HepG2 (cell line): ENCODE data around the gene UBB. TPM values are rescaled to one million over a fixed set of nuclear protein-coding genes. Genes with fewer than 3 reads are reported as not detected.

ENCODE experiments used
- FUBP1 ChIP-seq: sonication (generic); formaldehyde crosslinking; IDR thresholded peaks from 2 replicates; pipeline ENCODE4 v1.5.1; 2020; ENCODE audit warnings: missing genetic modification reagents, mild to moderate bottlenecking, borderline replicate concordance
- KAT2B ChIP-seq: fragments of 150-350 bp; IDR thresholded peaks from 2 replicates; pipeline ENCODE4 v1.6.1; 2014; ENCODE audit warnings: low read depth, low read length, borderline replicate concordance
- KDM2A ChIP-seq: sonication (generic); formaldehyde crosslinking; IDR thresholded peaks from 2 replicates; pipeline ENCODE4 v1.4.0; 2020; ENCODE audit warnings: low read depth, missing genetic modification reagents, borderline replicate concordance
- MXD1 ChIP-seq: sonication (generic); formaldehyde crosslinking; IDR thresholded peaks from 2 replicates; pipeline ENCODE4 v1.4.0; 2020; ENCODE audit warnings: mild to moderate bottlenecking, missing genetic modification reagents
- SAP130 ChIP-seq: IDR thresholded peaks from 2 replicates; pipeline ENCODE4 v1.6.1; 2016; ENCODE audit warnings: low read depth
- SIN3A ChIP-seq: IDR thresholded peaks from 2 replicates; pipeline ENCODE4 v1.6.1; 2011; ENCODE audit warnings: low read depth, mild to moderate bottlenecking, control low read depth, low read length, borderline replicate concordance
- SP2 ChIP-seq: sonication (generic); formaldehyde crosslinking; IDR thresholded peaks from 2 replicates; pipeline ENCODE4 v1.5.1; 2020; ENCODE audit warnings: mild to moderate bottlenecking, missing genetic modification reagents
- TFDP1 ChIP-seq: IDR thresholded peaks from 2 replicates; pipeline ENCODE4 v1.6.1; 2016; ENCODE audit warnings: missing compliant biosample characterization, missing genetic modification reagents, borderline replicate concordance
- U2AF2 ChIP-seq: fragments of 200-400 bp; formaldehyde crosslinking; IDR thresholded peaks from 2 replicates; pipeline ENCODE4 v1.6.1; 2017; ENCODE audit warnings: low read depth, mild to moderate bottlenecking, low read length
- YEATS4 ChIP-seq: sonication (generic); formaldehyde crosslinking; IDR thresholded peaks from 2 replicates; pipeline ENCODE4 v1.4.0; 2020; ENCODE audit warnings: missing genetic modification reagents, borderline replicate concordance
- ZBTB7B ChIP-seq: sonication (generic); formaldehyde crosslinking; IDR thresholded peaks from 2 replicates; pipeline ENCODE4 v1.4.0; 2020; ENCODE audit warnings: missing genetic modification reagents
- ZFP82 ChIP-seq: sonication (generic); formaldehyde crosslinking; IDR thresholded peaks from 2 replicates; pipeline ENCODE4 v1.5.1; 2020; ENCODE audit warnings: mild to moderate bottlenecking, missing genetic modification reagents, borderline replicate concordance
- ZNF431 ChIP-seq: sonication (generic); formaldehyde crosslinking; IDR thresholded peaks from 2 replicates; pipeline ENCODE4 v1.9.0; 2022; ENCODE audit warnings: missing genetic modification reagents, low read depth, mild to moderate bottlenecking, borderline replicate concordance
- ZNF44 ChIP-seq: sonication (generic); formaldehyde crosslinking; IDR thresholded peaks from 2 replicates; pipeline ENCODE4 v1.5.1; 2020; ENCODE audit warnings: mild to moderate bottlenecking, missing genetic modification reagents
- ZNF441 ChIP-seq: sonication (generic); formaldehyde crosslinking; IDR thresholded peaks from 2 replicates; pipeline ENCODE4 v1.7.0; 2021; ENCODE audit warnings: missing genetic modification reagents, borderline replicate concordance
- ZNF530 ChIP-seq: sonication (generic); formaldehyde crosslinking; IDR thresholded peaks from 2 replicates; pipeline ENCODE4 v1.5.0; 2020; ENCODE audit warnings: low read depth, mild to moderate bottlenecking, missing genetic modification reagents
- ZNF563 ChIP-seq: sonication (generic); formaldehyde crosslinking; IDR thresholded peaks from 2 replicates; pipeline ENCODE4 v1.8.0; 2022; ENCODE audit warnings: mild to moderate bottlenecking, moderate library complexity, missing genetic modification reagents
- ZNF691 ChIP-seq: sonication (generic); formaldehyde crosslinking; IDR thresholded peaks from 2 replicates; pipeline ENCODE4 v1.4.0; 2020; ENCODE audit warnings: missing genetic modification reagents, low read depth, mild to moderate bottlenecking, borderline replicate concordance
- ZNF768 ChIP-seq: sonication (generic); formaldehyde crosslinking; IDR thresholded peaks from 2 replicates; pipeline ENCODE4 v1.4.0; 2020; ENCODE audit warnings: missing genetic modification reagents
- polyA plus RNA-seq, 8 experiments: library from polyadenylated mRNA; depleted of rRNA in 3 of 8; stranded (reverse) in 7 of 8; unstranded in 1 of 8; fragments of >200 nt; fragmentation: Illumina TruSeq in 4 of 8; extraction: Trizol in 4 of 8; gene quantifications; 2 replicates each; pipeline versions ENCODE4 v1.2.1 to v1.2.3, GENCODE V29; 2011 to 2016; ENCODE audit warnings: low read depth in 4 of 8, missing spikeins in 1 of 8, mixed read lengths in 1 of 8; ENCODE audit not compliant: insufficient read depth in 1 of 8
- total RNA-seq, 5 experiments: library from RNA; depleted of rRNA; stranded (reverse); fragments of >200 nt; fragmentation: Illumina TruSeq; extraction: Trizol; gene quantifications; 2 replicates each; pipeline ENCODE4 v1.2.3, GENCODE V29; 2016; ENCODE audit warnings: low read depth in 1 of 5
- TF ChIP-seq, protein P1 (sequence below): sonication (generic); formaldehyde crosslinking; IDR thresholded peaks from 2 replicates; pipeline ENCODE4 v1.4.0; 2020; ENCODE audit warnings: mild to moderate bottlenecking, missing genetic modification reagents

The UBB gene
- total and polyA plus RNA-seq, 2 of the 13 experiments (the other 11 are each of a cell fraction or from before 2014, with no cell fraction given) = 1,130 to 2,066 TPM

DNA sequence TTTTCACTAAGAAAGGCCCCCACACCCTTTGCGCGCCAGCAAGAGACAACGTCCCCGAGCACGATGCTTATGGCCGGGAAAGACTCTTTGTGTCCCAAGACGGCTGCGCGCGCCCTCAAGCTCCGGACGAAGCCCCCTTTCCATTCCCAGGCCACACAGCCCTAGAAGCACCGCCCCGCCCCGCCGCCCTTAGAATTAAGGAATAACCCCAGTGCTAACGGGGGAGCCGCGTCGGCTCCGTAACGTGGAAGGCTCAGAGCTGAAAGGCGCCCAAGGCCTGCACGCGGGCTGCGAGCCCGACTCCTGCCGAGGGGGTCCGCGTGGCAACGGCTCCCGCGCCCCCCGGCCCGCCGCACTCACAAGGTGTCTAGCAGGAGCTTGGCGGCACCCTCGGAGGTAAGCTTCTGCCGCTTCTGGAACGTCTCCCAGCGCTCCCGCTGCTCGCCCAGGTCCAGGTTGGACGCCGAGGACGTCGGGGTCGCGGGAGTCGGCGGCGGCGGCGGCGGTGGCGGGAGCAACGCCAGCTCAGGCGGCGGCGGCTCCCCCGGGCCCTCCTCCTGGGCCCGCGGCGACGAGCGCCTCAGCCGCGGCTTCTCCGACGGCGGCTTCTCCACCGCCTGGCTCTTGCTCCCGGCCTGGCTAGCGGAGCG, 28.1 kb upstream of the UBB start (continued):
- peak; percentile 57; the same call in 1 of the 2 replicates for TF ChIP-seq KDM2A
- TF ChIP-seq SIN3A = peak; percentile 0; the same call in 1 of the 2 replicates
- TF ChIP-seq ZNF441 (CRISPR knock-in tag) = no peak
- TF ChIP-seq U2AF2 = no peak
- 0 out of 2 replicates have a peak, but pooled peaks have one; percentile 24 for TF ChIP-seq ZNF431
- peak; percentile 56; the same call in 1 of the 2 replicates for TF ChIP-seq ZNF44 (CRISPR knock-in tag)
- no peak for TF ChIP-seq SP2 (CRISPR knock-in tag)
- TF ChIP-seq YEATS4 (CRISPR knock-in tag) = peak; percentile 32; the same call in 1 of the 2 replicates
- no peak; the same call in 1 of the 2 replicates for TF ChIP-seq MXD1 (CRISPR knock-in tag)
- TF ChIP-seq ZNF563 (CRISPR knock-in tag) = peak; percentile 17; the same call in 1 of the 2 replicates
- TF ChIP-seq ZNF530 = no peak
- TF ChIP-seq SAP130 (CRISPR knock-in tag) = peak; percentile 23; the same call in 1 of the 2 replicates
- TF ChIP-seq, protein P1, sequence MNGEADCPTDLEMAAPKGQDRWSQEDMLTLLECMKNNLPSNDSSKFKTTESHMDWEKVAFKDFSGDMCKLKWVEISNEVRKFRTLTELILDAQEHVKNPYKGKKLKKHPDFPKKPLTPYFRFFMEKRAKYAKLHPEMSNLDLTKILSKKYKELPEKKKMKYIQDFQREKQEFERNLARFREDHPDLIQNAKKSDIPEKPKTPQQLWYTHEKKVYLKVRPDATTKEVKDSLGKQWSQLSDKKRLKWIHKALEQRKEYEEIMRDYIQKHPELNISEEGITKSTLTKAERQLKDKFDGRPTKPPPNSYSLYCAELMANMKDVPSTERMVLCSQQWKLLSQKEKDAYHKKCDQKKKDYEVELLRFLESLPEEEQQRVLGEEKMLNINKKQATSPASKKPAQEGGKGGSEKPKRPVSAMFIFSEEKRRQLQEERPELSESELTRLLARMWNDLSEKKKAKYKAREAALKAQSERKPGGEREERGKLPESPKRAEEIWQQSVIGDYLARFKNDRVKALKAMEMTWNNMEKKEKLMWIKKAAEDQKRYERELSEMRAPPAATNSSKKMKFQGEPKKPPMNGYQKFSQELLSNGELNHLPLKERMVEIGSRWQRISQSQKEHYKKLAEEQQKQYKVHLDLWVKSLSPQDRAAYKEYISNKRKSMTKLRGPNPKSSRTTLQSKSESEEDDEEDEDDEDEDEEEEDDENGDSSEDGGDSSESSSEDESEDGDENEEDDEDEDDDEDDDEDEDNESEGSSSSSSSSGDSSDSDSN = peak; percentile 64
- TF ChIP-seq KAT2B = no peak
- TF ChIP-seq ZNF691 (CRISPR knock-in tag) = 0 out of 2 replicates have a peak, but pooled peaks have one; percentile 15
- TF ChIP-seq ZBTB7B (CRISPR knock-in tag) = 0 out of 2 replicates have a peak, but pooled peaks have one; percentile 13
- TF ChIP-seq ZFP82 (CRISPR knock-in tag) = peak; percentile 15; the same call in 1 of the 2 replicates
- peak; percentile 53; the same call in 1 of the 2 replicates for TF ChIP-seq ZNF768 (CRISPR knock-in tag)
- TF ChIP-seq FUBP1 (CRISPR knock-in tag) = no peak
- no peak for TF ChIP-seq TFDP1
